Endothelial cell of umbilical vein (primary cell): ENCODE measurements around the gene NR2F2. TPM values are rescaled to one million over a fixed set of nuclear protein-coding genes. Genes with fewer than 3 reads are reported as not detected.

Experiments used
- BruUV-seq: library from RNA; stranded (reverse); fragments of 400-500 nt; replicated peaks from 2 replicates; lab custom pipeline; 2021; lab: Mats Ljungman, UMichigan
- CTCF ChIA-PET: fragments of 300-600, 350-600 bp; sonication (Branson Sonifier 250); formaldehyde crosslinking; loops from one replicate; lab custom pipeline; 2021; ENCODE audit warnings: antibody characterized with exemption, inconsistent platforms; lab: Charles Lee
- POLR2A ChIA-PET: fragments of 300-600, 350-600 bp; sonication (Branson Sonifier 250); formaldehyde crosslinking; loops from one replicate; lab custom pipeline; 2021; ENCODE audit warnings: antibody characterized with exemption, inconsistent platforms; lab: Charles Lee
- DNase-seq: peaks from one replicate; pipeline ENCODE4 v3.0.0-alpha.2; 2011; ENCODE audit warnings: low read depth, low spot score
- FAIRE-seq: peaks from 2 replicates; lab custom pipeline; 2011; peaks lifted over from hg19 to GRCh38; lab: Jason Lieb, UNC
- H2AFZ ChIP-seq: 2 replicates; pipeline ENCODE4 v1.6.0; 2012; ENCODE audit warnings: low read depth, low read length, control low read depth, inconsistent platforms
- H3K27ac ChIP-seq: 2 replicates; pipeline ENCODE4 v1.5.1; 2011; ENCODE audit warnings: low read depth, mild to moderate bottlenecking, control low read depth, low read length, moderate library complexity; ENCODE audit not compliant: insufficient read depth
- H3K27me3 ChIP-seq, 2 experiments: 2 replicates each; pipeline versions ENCODE4 v1.6.0 to v1.6.1; 2011; ENCODE audit warnings: low read length in 2 of 2, mixed read lengths in 1 of 2; ENCODE audit not compliant: control insufficient read depth in 2 of 2, insufficient read depth in 2 of 2
- H3K36me3 ChIP-seq, 2 experiments: 2 replicates in 1 of 2; 3 replicates in 1 of 2; pipeline ENCODE4 v1.5.1; 2011; ENCODE audit warnings: low read length in 2 of 2, mild to moderate bottlenecking in 1 of 2, moderate library complexity in 1 of 2; ENCODE audit not compliant: control insufficient read depth in 2 of 2, insufficient read depth in 2 of 2; ENCODE audit errors: extremely low read depth in 1 of 2
- H3K4me1 ChIP-seq: 3 replicates; pipeline ENCODE4 v1.5.1; 2011; ENCODE audit warnings: mild to moderate bottlenecking, low read length; ENCODE audit not compliant: control insufficient read depth, insufficient read depth; ENCODE audit errors: extremely low read depth
- H3K4me2 ChIP-seq: 2 replicates; pipeline ENCODE4 v1.6.1; 2011; ENCODE audit warnings: low read length, control low read depth, mixed read lengths; ENCODE audit not compliant: insufficient read depth
- H3K4me3 ChIP-seq, 3 experiments: fragments of 200-600 bp in 1 of 3; sonication (generic), shearing (Covaris generic) in 1 of 3; replicated peaks in 1 of 3; 2 replicates each; pipeline ENCODE4 v1.5.1; 2011 to 2016; ENCODE audit warnings: control low read depth in 3 of 3, low read length in 3 of 3, mild to moderate bottlenecking in 2 of 3, inconsistent platforms in 1 of 3, low read depth in 1 of 3, moderate library complexity in 1 of 3; ENCODE audit not compliant: insufficient read depth in 1 of 3
- H3K79me2 ChIP-seq: 2 replicates; pipeline ENCODE4 v1.6.0; 2012; ENCODE audit warnings: low read length, inconsistent platforms; ENCODE audit not compliant: control insufficient read depth, insufficient read depth
- H3K9ac ChIP-seq: replicated peaks from 2 replicates; pipeline ENCODE3; 2011; ENCODE audit warnings: low read length, control low read depth; ENCODE audit not compliant: insufficient read depth; ENCODE audit errors: extremely low read depth
- H3K9me1 ChIP-seq: replicated peaks from 3 replicates; pipeline ENCODE4 v1.6.0; 2011; ENCODE audit warnings: mild to moderate bottlenecking, low read length; ENCODE audit not compliant: control insufficient read depth, insufficient read depth; ENCODE audit errors: extremely low read depth
- H3K9me3 ChIP-seq: replicated peaks from 2 replicates; pipeline ENCODE4 v1.5.1; 2012; ENCODE audit warnings: low read length, inconsistent platforms; ENCODE audit not compliant: control insufficient read depth, insufficient read depth
- H4K20me1 ChIP-seq: replicated peaks from 2 replicates; pipeline ENCODE3; 2011; ENCODE audit warnings: mild to moderate bottlenecking, low read length; ENCODE audit not compliant: control insufficient read depth, insufficient read depth; ENCODE audit errors: extremely low read depth
- EZH2 ChIP-seq: IDR thresholded peaks from 2 replicates; pipeline ENCODE4 v1.6.1; 2012; ENCODE audit warnings: borderline replicate concordance, low read depth, mild to moderate bottlenecking, moderate library complexity, low read length, inconsistent platforms; ENCODE audit not compliant: severe bottlenecking
- FOS ChIP-seq: IDR thresholded peaks from 2 replicates; pipeline ENCODE4 v1.6.1; 2011; ENCODE audit warnings: mild to moderate bottlenecking, low read length, moderate library complexity, borderline replicate concordance; ENCODE audit not compliant: insufficient read depth
- GATA2 ChIP-seq: IDR thresholded peaks from 2 replicates; pipeline ENCODE4 v1.7.0; 2011; ENCODE audit warnings: low read depth, mild to moderate bottlenecking, moderate library complexity, mixed read lengths, low read length; ENCODE audit not compliant: insufficient read length, insufficient read depth
- JUN ChIP-seq: IDR thresholded peaks from 2 replicates; pipeline ENCODE4 v1.6.1; 2011; ENCODE audit warnings: borderline replicate concordance, low read depth; ENCODE audit not compliant: insufficient read length, insufficient read depth
- MAX ChIP-seq: IDR thresholded peaks from 2 replicates; pipeline ENCODE4 v1.6.1; 2011; ENCODE audit not compliant: insufficient read depth, insufficient read length
- MYC ChIP-seq: IDR thresholded peaks from one replicate; pipeline ENCODE4 v1.6.1; 2011; ENCODE audit warnings: mild to moderate bottlenecking, low read depth, low read length
- POLR2A ChIP-seq: IDR thresholded peaks from 2 replicates; pipeline ENCODE4 v1.6.1; 2012; ENCODE audit warnings: low read depth, mild to moderate bottlenecking, control low read depth, low read length
- POLR2AphosphoS5 ChIP-seq: IDR thresholded peaks from 2 replicates; pipeline ENCODE4 v1.6.1; 2012; ENCODE audit warnings: low read depth, mild to moderate bottlenecking, control low read depth, low read length, moderate library complexity; ENCODE audit not compliant: insufficient read depth
- dilution Hi-C: fragments of 300-500 bp; cut with MboI; formaldehyde crosslinking; loops from one replicate; pipeline ENCODE4 v1.15.0; 2019; ENCODE audit warnings: low sequenced_read_pairs; ENCODE audit not compliant: extremely low pct_ligation_motif_present
- intact Hi-C: fragments of 100-400 bp; cut with micrococcal nuclease; formaldehyde crosslinking; loops from one replicate; pipeline ENCODE4 v1.10.0; 2022
- polyA plus RNA-seq, 4 experiments: library from polyadenylated mRNA; depleted of rRNA in 3 of 4; stranded (reverse) in 3 of 4; unstranded in 1 of 4; fragments of >200 nt; gene quantifications; 2 replicates each; pipeline versions ENCODE4 v1.2.1 to v1.2.3, GENCODE V29; 2011 to 2012; ENCODE audit warnings: missing spikeins in 1 of 4
- total RNA-seq: library from RNA; stranded (reverse); gene quantifications from 2 replicates; pipeline ENCODE4 v1.2.3, GENCODE V29; 2021
- TF ChIP-seq, protein P1 (sequence below), 2 donors: IDR thresholded peaks; 1 replicate in 1 of 2; 2 replicates in 1 of 2; pipeline ENCODE4 v1.5.1; 2011; ENCODE audit warnings: low read length in 2 of 2, mild to moderate bottlenecking in 2 of 2, moderate library complexity in 2 of 2, control low read depth in 1 of 2, inconsistent platforms in 1 of 2, low read depth in 1 of 2; ENCODE audit not compliant: insufficient read depth in 1 of 2; ENCODE audit errors: extremely low read depth in 1 of 2

Gene NR2F2
- total and polyA plus RNA-seq, 2 donors (not counting 3 experiments of a cell fraction or from before 2014, with no cell fraction given): 105 to 182 TPM

- no peak overlapping the region for H2AFZ ChIP-seq
- no peaks in the 10 kb centered on the region for H3K4me1 ChIP-seq
- no peak overlapping the region for H3K4me2 ChIP-seq
- no peak overlapping the region for H3K4me3 ChIP-seq
- TF ChIP-seq POLR2AphosphoS5: no peak
- no peak for TF ChIP-seq GATA2
- no peak for TF ChIP-seq MYC
- TF ChIP-seq FOS: no peak
- TF ChIP-seq, protein P1, sequence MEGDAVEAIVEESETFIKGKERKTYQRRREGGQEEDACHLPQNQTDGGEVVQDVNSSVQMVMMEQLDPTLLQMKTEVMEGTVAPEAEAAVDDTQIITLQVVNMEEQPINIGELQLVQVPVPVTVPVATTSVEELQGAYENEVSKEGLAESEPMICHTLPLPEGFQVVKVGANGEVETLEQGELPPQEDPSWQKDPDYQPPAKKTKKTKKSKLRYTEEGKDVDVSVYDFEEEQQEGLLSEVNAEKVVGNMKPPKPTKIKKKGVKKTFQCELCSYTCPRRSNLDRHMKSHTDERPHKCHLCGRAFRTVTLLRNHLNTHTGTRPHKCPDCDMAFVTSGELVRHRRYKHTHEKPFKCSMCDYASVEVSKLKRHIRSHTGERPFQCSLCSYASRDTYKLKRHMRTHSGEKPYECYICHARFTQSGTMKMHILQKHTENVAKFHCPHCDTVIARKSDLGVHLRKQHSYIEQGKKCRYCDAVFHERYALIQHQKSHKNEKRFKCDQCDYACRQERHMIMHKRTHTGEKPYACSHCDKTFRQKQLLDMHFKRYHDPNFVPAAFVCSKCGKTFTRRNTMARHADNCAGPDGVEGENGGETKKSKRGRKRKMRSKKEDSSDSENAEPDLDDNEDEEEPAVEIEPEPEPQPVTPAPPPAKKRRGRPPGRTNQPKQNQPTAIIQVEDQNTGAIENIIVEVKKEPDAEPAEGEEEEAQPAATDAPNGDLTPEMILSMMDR (IDR thresholded peaks at IDR 0.05; ENCODE audit: extremely low read depth in 1 of 2, insufficient read depth in 1 of 2, low read depth in 1 of 2, low read length in 2 of 2): no peak
- no peak for TF ChIP-seq POLR2A
- TF ChIP-seq JUN: no peak
- TF ChIP-seq EZH2: no peak
- no peak for TF ChIP-seq MAX
- dilution Hi-C loops: no loop called here
- ChIA-PET POLR2A (no interaction called here), CTCF (no interaction called here)
- H3K79me2 ChIP-seq: no peaks in the 10 kb centered on the region
- intact Hi-C loops: no loop called here
- no peaks in the 10 kb centered on the region for H4K20me1 ChIP-seq
- H3K27ac ChIP-seq: no peak overlapping the region
- no peak for DNase-seq
- H3K9me3 ChIP-seq: no peaks in the 10 kb centered on the region
- H3K27me3 ChIP-seq: no peaks in the 10 kb centered on the region
- no peaks in the 10 kb centered on the region for H3K36me3 ChIP-seq
- H3K9ac ChIP-seq: no peak overlapping the region
- FAIRE-seq: no peak
- H3K9me1 ChIP-seq: no peaks in the 10 kb centered on the region
- no TSS peak for BruUV-seq
These were observed 26.9 kb upstream of the NR2F2 start for GRCh38 chr15:96303503-96304056.
